IPS DF 4.7 (cell line): Measurements from ENCODE around the gene ZNF552.
A peak's percentile ranks its signal among the peaks of the same experiment; 100 is the strongest.

ENCODE experiments used
- DNase-seq: peaks from one replicate; pipeline ENCODE4 v3.0.0-alpha.2; 2013; ENCODE audit warnings: low spot score; ENCODE audit errors: extremely low read depth

ZNF552 gene

DNA sequence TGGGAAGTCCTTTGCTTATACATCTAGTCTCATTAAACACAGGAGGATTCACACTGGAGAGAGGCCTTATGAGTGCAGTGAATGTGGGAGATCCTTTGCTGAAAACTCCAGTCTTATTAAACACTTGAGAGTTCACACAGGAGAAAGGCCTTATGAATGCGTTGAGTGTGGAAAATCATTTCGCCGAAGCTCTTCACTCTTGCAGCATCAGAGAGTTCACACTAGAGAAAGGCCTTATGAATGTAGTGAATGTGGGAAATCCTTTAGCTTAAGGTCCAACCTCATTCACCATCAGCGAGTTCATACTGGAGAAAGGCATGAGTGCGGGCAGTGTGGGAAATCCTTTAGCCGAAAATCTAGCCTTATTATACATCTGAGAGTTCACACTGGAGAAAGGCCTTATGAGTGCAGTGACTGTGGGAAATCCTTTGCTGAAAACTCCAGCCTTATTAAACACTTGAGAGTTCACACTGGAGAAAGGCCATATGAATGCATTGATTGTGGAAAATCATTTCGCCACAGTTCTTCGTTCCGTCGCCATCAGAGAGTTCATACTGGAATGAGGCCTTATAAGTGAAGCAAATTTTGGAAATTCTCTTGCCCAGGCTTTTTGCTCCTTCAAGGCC, 35.4 kb downstream of the ZNF552 start:
- DNase-seq, result no peak

DNA sequence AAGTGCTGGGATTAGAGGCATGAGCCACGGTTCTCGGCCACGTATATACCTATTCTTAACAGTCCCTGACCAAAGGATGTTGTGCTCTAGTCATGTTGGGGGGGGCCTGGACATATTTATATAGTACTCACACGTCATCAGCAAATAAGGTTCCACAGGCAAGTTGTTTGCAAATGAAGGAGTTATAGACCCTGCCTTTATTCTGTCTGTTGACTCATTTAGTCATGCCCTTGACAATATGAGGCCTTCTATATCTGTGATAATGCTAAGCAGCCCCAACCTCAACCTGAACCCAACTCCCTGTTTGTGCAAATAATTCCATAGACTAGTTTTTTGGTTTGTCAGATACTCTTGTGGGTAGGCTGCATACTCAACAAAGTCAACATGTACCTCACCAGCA, 36.4 kb downstream of the ZNF552 start:
- DNase-seq, result no peak

DNA sequence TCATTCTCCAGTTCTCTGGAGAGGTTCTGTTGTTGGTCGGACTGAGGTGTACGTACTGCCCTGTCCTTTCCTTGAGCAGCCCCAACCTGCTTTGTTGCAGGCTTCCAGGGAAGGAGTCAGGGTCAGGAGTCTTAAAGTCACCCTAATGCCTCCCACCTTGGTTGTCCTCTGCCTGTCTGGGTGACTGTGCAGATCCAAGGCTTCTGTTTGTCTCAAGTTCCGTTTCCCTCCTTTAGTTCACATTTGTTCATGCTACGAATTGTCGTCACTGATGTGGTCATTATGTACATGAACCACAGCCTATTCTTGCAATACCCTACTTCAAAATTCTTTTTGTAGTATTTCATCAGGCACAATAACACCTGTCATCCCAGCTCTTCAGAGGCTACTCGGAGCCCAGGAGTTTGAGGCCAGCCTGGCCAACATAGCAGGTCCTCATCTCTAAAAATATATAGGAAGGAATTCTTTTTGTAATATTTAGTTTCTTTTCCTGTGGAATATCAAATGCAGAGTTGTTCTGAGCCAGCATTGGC, 37.9 kb downstream of the ZNF552 start:
- DNase-seq, result no peak

DNA sequence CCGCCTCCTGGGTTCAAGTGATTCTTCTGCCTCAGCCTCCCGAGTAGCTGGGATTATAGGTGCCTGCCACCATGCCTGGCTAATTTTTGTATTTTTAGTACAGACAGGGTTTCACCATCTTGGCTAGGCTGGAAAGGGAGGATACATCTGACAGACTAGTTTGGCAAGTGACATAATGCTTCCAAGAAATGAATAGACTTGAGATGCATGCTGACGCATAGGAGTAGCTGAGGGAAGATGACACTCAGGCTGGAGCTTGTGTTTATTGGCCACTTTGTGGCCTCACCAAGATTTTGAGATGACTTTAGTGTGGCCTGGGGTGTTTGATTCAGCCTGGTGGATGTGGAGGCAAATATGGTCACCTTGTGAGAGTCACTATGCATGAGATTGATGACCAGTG, 41.2 kb downstream of the ZNF552 start:
- no peak for DNase-seq

DNA sequence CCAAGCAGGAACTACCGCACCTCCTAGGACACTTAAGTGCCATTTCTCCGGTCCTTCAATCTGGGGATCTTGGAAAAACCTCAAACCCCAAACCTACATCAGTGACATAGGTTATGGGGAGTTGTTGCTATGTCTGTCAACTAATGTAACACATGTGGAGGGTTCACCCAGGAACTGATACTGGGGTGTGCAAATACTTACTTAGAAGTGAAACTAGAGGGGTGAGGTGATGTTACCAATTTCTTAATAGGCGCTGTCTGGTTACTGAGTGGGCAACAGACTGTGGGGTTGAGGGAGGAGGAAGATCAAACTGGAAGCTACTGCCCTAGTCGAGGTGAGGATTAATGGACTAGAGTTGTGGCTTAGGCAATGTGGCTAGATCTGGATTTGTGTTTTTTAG, 43.3 kb downstream of the ZNF552 start:
- DNase-seq, result no peak

DNA sequence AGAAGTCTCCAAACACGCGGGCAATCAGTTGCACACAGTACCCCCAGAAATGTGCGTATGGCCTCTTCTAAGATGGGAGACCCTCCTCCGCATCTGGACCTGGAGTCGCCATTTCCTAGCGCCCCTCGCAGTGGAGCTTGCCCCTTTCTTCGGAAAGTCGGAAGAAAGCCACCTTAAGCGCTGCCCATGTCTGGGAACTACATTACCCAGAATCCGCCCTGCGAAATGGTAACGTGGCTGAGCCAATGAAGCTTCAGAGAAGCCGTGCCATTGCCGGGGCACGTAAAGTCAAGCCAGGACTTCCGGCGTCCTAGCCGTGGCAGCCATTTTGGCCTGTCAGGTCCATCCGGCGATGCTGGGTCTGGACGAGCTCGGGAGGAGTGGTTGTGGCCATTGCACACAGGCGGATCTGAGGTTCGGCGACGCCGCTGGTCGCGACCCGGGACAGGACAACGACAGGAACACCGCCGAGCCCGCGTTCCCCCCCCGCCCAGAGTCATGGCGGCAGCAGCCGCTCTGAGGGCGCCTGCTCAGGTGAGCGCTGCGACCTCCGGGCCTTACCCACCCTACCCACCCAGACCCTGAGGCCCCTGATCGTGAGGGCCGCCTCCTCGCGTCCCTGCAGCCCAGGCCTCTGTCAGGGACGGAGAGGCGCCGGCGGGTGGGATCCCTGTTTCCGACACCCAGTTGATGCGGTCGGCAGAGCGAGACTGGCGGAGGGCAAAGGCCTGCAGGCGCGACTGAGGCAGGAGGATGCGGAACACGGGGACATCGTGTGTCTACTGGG, 45.2 kb downstream of the ZNF552 start, which contains the start of gene ZNF586:
TSS of gene ZNF586 (plus strand) at position 332 of the 787 bp plus-strand sequence. CDS start at position 499, 167 bp downstream.
- peak; percentile 95 for DNase-seq

DNA sequence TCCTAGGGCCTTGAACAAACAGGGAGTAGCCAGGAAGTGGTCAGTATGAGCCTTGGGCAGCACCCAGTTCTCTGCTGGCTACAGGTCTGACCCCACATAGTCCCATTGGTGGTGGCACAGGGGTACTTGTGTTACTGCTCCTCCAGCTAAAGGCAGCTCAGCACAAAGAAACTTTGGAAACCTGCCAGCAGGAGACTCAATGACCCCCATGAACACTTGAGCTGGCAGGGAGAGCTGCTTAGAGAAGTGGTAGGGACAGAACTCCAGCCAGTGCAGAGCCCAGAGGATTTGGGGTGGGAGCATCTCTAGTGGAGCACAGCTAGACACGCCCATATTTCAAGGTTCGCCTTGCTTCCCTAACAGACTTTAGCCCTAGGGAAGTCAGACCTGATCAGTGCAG, 55.6 kb downstream of the ZNF552 start:
- no peak for DNase-seq

DNA sequence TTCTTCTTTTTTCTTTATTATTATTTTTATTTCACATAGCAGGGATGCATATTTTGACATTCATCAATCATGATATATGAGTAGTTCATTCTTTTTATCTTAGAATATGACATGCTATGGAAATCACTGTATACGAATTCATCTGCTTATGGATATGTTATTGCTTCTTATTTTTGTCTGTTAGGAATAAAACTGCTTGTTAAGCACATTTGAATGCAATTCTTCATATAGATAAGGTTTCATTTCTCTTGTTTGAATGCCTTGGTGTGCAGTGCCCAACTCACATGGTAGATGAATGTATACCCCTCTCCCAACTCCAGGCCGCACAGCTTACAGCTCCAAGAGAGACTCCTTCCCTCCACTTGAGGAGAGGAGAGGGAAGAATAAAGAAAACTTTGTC, 56.8 kb downstream of the ZNF552 start:
- no peak for DNase-seq
